Measurements from ENCODE around the gene QKI.
"Not testable (repeated sequence)": the region's sequence is repeated elsewhere in the genome, so short reads cannot be mapped to it uniquely, and the experiment has no call there.

The QKI gene

GRCh38 chr6:163439997-163440396, 25.5 kb downstream of the QKI start:
- no peak for DNase-seq (ENCODE audit: low read depth)

- no peak for DNase-seq (ENCODE audit: low read depth)
These were observed 27.8 kb downstream of the QKI start for GRCh38 chr6:163442336-163442735.

GRCh38 chr6:163444077-163444476, 29.6 kb downstream of the QKI start:
- DNase-seq (ENCODE audit: low read depth), result no peak

GRCh38 chr6:163446549-163446948, 32.0 kb downstream of the QKI start:
- no peak for DNase-seq (ENCODE audit: low read depth)

GRCh38 chr6:163449076-163449475, 34.6 kb downstream of the QKI start:
- no peak for DNase-seq (ENCODE audit: low read depth)

- no peak for DNase-seq (ENCODE audit: low read depth)
These were observed 39.9 kb downstream of the QKI start for GRCh38 chr6:163454425-163454824.

GRCh38 chr6:163455552-163455951, 41.0 kb downstream of the QKI start:
- DNase-seq (ENCODE audit: low read depth), result peak; percentile 75

- DNase-seq (ENCODE audit: low read depth), result peak; percentile 99
These were observed 43.4 kb downstream of the QKI start for GRCh38 chr6:163457637-163458561.

- DNase-seq (ENCODE audit: low read depth), result no peak
These were observed 44.5 kb downstream of the QKI start for GRCh38 chr6:163459007-163459406.

GRCh38 chr6:163459536-163459935, 45.0 kb downstream of the QKI start:
- DNase-seq (ENCODE audit: low read depth), result peak; percentile 29

GRCh38 chr6:163460307-163460782, 45.8 kb downstream of the QKI start:
- peak; percentile 64 for DNase-seq (ENCODE audit: low read depth)

GRCh38 chr6:163461696-163462095, 47.2 kb downstream of the QKI start:
- DNase-seq (ENCODE audit: low read depth), result no peak

- DNase-seq (ENCODE audit: low read depth), result no peak
These were observed 48.7 kb downstream of the QKI start for GRCh38 chr6:163463180-163463579.

- no peak for DNase-seq (ENCODE audit: low read depth)
These were observed 49.3 kb downstream of the QKI start for GRCh38 chr6:163463795-163464194.

- DNase-seq (ENCODE audit: low read depth), result peak; percentile 23
These were observed 52.4 kb downstream of the QKI start for GRCh38 chr6:163466839-163467390.

GRCh38 chr6:163468738-163469137, 54.2 kb downstream of the QKI start:
- no peak for DNase-seq (ENCODE audit: low read depth)

- DNase-seq (ENCODE audit: low read depth), result no peak
These were observed 55.0 kb downstream of the QKI start for GRCh38 chr6:163469459-163469985.

GRCh38 chr6:163470611-163471010, 56.1 kb downstream of the QKI start:
- no peak for DNase-seq (ENCODE audit: low read depth)

- DNase-seq (ENCODE audit: low read depth), result no peak
These were observed 60.1 kb downstream of the QKI start for GRCh38 chr6:163474581-163474980.

- DNase-seq (ENCODE audit: low read depth), result not testable (repeated sequence)
These were observed 62.4 kb downstream of the QKI start for GRCh38 chr6:163476946-163477345.

- no peak for DNase-seq (ENCODE audit: low read depth)
These were observed 68.6 kb downstream of the QKI start for GRCh38 chr6:163483107-163483506.

GRCh38 chr6:163485388-163485851, 70.9 kb downstream of the QKI start:
- peak; percentile 61 for DNase-seq (ENCODE audit: low read depth)

- no peak for DNase-seq (ENCODE audit: low read depth)
These were observed 72.3 kb downstream of the QKI start for GRCh38 chr6:163486821-163487220.

Measured in amniotic epithelial cell (primary cell).